ENCODE results near the gene BEGAIN.

- no peak for TF ChIP-seq CTCF (IDR thresholded peaks at IDR 0.05; ENCODE audit: extremely low read depth in 1 of 2, insufficient read depth in 1 of 2, low read depth in 1 of 2, low read length in 2 of 2)
- TF ChIP-seq EZH2 (IDR thresholded peaks at IDR 0.05; ENCODE audit: borderline replicate concordance, low read depth, low read length, severe bottlenecking): no peak
- no peak for TF ChIP-seq POLR2AphosphoS5 (IDR thresholded peaks at IDR 0.05; ENCODE audit: insufficient read depth, low read depth, low read length)
Observed at GRCh38 chr14:100614803-100615202, 27.6 kb upstream of the BEGAIN start.
